Measurements from ENCODE around the gene BMPR1A. TPM values are rescaled to one million over a fixed set of nuclear protein-coding genes. Genes with fewer than 3 reads are reported as not detected.

The BMPR1A gene
- total and polyA plus RNA-seq, 10 of the 15 experiments (the other 5 are each of a cell fraction or from before 2014, with no cell fraction given): 2.3 to 22.7 (median 13.1) TPM

GRCh38 chr10:86878983-86879713 lies 122.7 kb downstream of the BMPR1A start (continued):
- TF ChIP-seq, protein P1, sequence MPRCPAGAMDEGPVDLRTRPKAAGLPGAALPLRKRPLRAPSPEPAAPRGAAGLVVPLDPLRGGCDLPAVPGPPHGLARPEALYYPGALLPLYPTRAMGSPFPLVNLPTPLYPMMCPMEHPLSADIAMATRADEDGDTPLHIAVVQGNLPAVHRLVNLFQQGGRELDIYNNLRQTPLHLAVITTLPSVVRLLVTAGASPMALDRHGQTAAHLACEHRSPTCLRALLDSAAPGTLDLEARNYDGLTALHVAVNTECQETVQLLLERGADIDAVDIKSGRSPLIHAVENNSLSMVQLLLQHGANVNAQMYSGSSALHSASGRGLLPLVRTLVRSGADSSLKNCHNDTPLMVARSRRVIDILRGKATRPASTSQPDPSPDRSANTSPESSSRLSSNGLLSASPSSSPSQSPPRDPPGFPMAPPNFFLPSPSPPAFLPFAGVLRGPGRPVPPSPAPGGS (IDR thresholded peaks at IDR 0.05; ENCODE audit: borderline replicate concordance, insufficient read depth, low read depth, low read length, poor library complexity, severe bottlenecking): no peak
- no peak for TF ChIP-seq SREBF2 (IDR thresholded peaks at IDR 0.05; ENCODE audit: low read length)
- no peak for TF ChIP-seq EGR1 (IDR thresholded peaks at IDR 0.05; ENCODE audit: borderline replicate concordance in 1 of 2, low read depth in 2 of 2, low read length in 2 of 2)
- TF ChIP-seq ETV6 (conservative IDR thresholded peaks at IDR 0.05 in 1 of 2, IDR thresholded peaks at IDR 0.05 in 1 of 2; ENCODE audit: borderline replicate concordance in 1 of 2, low read depth in 1 of 2): no peak
- TF ChIP-seq GATAD2B (conservative IDR thresholded peaks at IDR 0.05; ENCODE audit: low read depth): no peak
- TF ChIP-seq, protein P2, sequence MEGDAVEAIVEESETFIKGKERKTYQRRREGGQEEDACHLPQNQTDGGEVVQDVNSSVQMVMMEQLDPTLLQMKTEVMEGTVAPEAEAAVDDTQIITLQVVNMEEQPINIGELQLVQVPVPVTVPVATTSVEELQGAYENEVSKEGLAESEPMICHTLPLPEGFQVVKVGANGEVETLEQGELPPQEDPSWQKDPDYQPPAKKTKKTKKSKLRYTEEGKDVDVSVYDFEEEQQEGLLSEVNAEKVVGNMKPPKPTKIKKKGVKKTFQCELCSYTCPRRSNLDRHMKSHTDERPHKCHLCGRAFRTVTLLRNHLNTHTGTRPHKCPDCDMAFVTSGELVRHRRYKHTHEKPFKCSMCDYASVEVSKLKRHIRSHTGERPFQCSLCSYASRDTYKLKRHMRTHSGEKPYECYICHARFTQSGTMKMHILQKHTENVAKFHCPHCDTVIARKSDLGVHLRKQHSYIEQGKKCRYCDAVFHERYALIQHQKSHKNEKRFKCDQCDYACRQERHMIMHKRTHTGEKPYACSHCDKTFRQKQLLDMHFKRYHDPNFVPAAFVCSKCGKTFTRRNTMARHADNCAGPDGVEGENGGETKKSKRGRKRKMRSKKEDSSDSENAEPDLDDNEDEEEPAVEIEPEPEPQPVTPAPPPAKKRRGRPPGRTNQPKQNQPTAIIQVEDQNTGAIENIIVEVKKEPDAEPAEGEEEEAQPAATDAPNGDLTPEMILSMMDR (IDR thresholded peaks at IDR 0.05 in 2 of 3, conservative IDR thresholded peaks at IDR 0.05 in 1 of 3; ENCODE audit: control insufficient read depth in 2 of 3, extremely low read depth in 1 of 3, insufficient read depth in 1 of 3, low read depth in 3 of 3, low read length in 3 of 3): no peak; a peak in 1 of 6 replicates
- TF ChIP-seq ZBTB4 (CRISPR knock-in tag; IDR thresholded peaks at IDR 0.05): no peak
- peak; percentile 47; the same call in 1 of the 2 replicates for TF ChIP-seq RUNX3 (IDR thresholded peaks at IDR 0.05; ENCODE audit: low read length)
- TF ChIP-seq BCLAF1 (IDR thresholded peaks at IDR 0.05): no peak
- TF ChIP-seq, protein P3, sequence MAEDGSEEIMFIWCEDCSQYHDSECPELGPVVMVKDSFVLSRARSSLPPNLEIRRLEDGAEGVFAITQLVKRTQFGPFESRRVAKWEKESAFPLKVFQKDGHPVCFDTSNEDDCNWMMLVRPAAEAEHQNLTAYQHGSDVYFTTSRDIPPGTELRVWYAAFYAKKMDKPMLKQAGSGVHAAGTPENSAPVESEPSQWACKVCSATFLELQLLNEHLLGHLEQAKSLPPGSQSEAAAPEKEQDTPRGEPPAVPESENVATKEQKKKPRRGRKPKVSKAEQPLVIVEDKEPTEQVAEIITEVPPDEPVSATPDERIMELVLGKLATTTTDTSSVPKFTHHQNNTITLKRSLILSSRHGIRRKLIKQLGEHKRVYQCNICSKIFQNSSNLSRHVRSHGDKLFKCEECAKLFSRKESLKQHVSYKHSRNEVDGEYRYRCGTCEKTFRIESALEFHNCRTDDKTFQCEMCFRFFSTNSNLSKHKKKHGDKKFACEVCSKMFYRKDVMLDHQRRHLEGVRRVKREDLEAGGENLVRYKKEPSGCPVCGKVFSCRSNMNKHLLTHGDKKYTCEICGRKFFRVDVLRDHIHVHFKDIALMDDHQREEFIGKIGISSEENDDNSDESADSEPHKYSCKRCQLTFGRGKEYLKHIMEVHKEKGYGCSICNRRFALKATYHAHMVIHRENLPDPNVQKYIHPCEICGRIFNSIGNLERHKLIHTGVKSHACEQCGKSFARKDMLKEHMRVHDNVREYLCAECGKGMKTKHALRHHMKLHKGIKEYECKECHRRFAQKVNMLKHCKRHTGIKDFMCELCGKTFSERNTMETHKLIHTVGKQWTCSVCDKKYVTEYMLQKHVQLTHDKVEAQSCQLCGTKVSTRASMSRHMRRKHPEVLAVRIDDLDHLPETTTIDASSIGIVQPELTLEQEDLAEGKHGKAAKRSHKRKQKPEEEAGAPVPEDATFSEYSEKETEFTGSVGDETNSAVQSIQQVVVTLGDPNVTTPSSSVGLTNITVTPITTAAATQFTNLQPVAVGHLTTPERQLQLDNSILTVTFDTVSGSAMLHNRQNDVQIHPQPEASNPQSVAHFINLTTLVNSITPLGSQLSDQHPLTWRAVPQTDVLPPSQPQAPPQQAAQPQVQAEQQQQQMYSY (CRISPR knock-in tag; IDR thresholded peaks at IDR 0.05): no peak
- TF ChIP-seq EP300 (IDR thresholded peaks at IDR 0.05; ENCODE audit: borderline replicate concordance in 1 of 2, control insufficient read depth in 1 of 2, low read depth in 2 of 2, low read length in 2 of 2): no peak
- TF ChIP-seq POU2F2 (IDR thresholded peaks at IDR 0.05; ENCODE audit: borderline replicate concordance, low read depth, low read length): no peak
- no peak for TF ChIP-seq FOXM1 (IDR thresholded peaks at IDR 0.05; ENCODE audit: low read depth, low read length)

Measured in GM12878 (cell line).